H1 (cell line): Measurements from ENCODE around the gene GRM7. TPM values are rescaled to one million over a fixed set of nuclear protein-coding genes. Genes with fewer than 3 reads are reported as not detected.

Source experiments
- CTCF ChIA-PET: fragments of 300-600 bp; sonication (Branson Sonifier 250); formaldehyde crosslinking; loops from one replicate; lab custom pipeline; 2021; ENCODE audit not compliant: partially characterized antibody; lab: Charles Lee
- POLR2A ChIA-PET: fragments of 300-600 bp; sonication (Branson Sonifier 250); formaldehyde crosslinking; loops from one replicate; lab custom pipeline; 2021; ENCODE audit warnings: inconsistent platforms; ENCODE audit not compliant: partially characterized antibody; lab: Charles Lee
- DNase-seq, 2 experiments: peaks; one replicate each; pipeline versions ENCODE4 v3.0.0 to v3.0.0-alpha.2; 2010 to 2022; ENCODE audit warnings: low spot score in 2 of 2, low read depth in 1 of 2, mixed read lengths in 1 of 2
- FAIRE-seq: peaks from 2 replicates; lab custom pipeline; 2011; peaks lifted over from hg19 to GRCh38; lab: Jason Lieb, UNC
- H2AFZ ChIP-seq: 2 replicates; pipeline ENCODE4 v1.8.1; 2012; ENCODE audit warnings: low read length, inconsistent platforms
- H2AK5ac ChIP-seq: 2 replicates; pipeline ENCODE4 v1.6.1; 2013; ENCODE audit warnings: low read depth, low read length
- H2BK120ac ChIP-seq: replicated peaks from 2 replicates; pipeline ENCODE3; 2013; ENCODE audit warnings: low read depth, low read length, inconsistent platforms
- H2BK12ac ChIP-seq: 2 replicates; pipeline ENCODE4 v1.6.1; 2013; ENCODE audit warnings: low read depth, low read length
- H2BK15ac ChIP-seq: 2 replicates; pipeline ENCODE4 v1.6.1; 2013; ENCODE audit warnings: low read length
- H2BK20ac ChIP-seq: 2 replicates; pipeline ENCODE4 v1.6.1; 2013; ENCODE audit warnings: low read length
- H2BK5ac ChIP-seq: 2 replicates; pipeline ENCODE4 v1.6.1; 2013; ENCODE audit warnings: low read depth, low read length
- H3K14ac ChIP-seq: 2 replicates; pipeline ENCODE4 v1.6.1; 2013; ENCODE audit warnings: inconsistent platforms; ENCODE audit not compliant: insufficient read length
- H3K18ac ChIP-seq: 2 replicates; pipeline ENCODE4 v1.6.1; 2013; ENCODE audit warnings: low read length; ENCODE audit errors: extremely low read depth
- H3K23ac ChIP-seq: 2 replicates; pipeline ENCODE4 v1.6.1; 2013; ENCODE audit warnings: inconsistent platforms; ENCODE audit not compliant: insufficient read length
- H3K23me2 ChIP-seq: 2 replicates; pipeline ENCODE4 v1.6.1; 2013; ENCODE audit warnings: low read depth, low read length
- H3K27ac ChIP-seq: 2 replicates; pipeline ENCODE4 v1.6.1; 2011; ENCODE audit warnings: low read depth, low read length, inconsistent platforms
- H3K27me3 ChIP-seq, 4 experiments: replicated peaks in 1 of 4; 1 replicate in 1 of 4; 2 replicates in 3 of 4; pipeline versions ENCODE4 v1.6.1 to v1.8.1; 2011 to 2013; ENCODE audit warnings: low read length in 3 of 4, mild to moderate bottlenecking in 3 of 4, inconsistent platforms in 2 of 4, mixed read lengths in 2 of 4, moderate library complexity in 1 of 4; ENCODE audit not compliant: control insufficient read depth in 3 of 4, insufficient read depth in 3 of 4; ENCODE audit errors: extremely low read depth in 1 of 4
- H3K36me3 ChIP-seq, 4 experiments: 2 replicates each; pipeline versions ENCODE4 v1.6.1 to v1.8.1; 2011 to 2013; ENCODE audit warnings: mild to moderate bottlenecking in 4 of 4, low read length in 3 of 4, moderate library complexity in 2 of 4, control low read depth in 1 of 4, inconsistent platforms in 1 of 4; ENCODE audit not compliant: insufficient read depth in 4 of 4, control insufficient read depth in 2 of 4
- H3K4ac ChIP-seq: replicated peaks from 2 replicates; pipeline ENCODE3; 2013; ENCODE audit warnings: low read length, low read depth, mixed read lengths, inconsistent platforms; ENCODE audit not compliant: insufficient read length
- H3K4me1 ChIP-seq, 4 experiments: replicated peaks in 1 of 4; 1 replicate in 1 of 4; 2 replicates in 3 of 4; pipeline versions ENCODE4 v1.6.1 to v1.8.1; 2011 to 2013; ENCODE audit warnings: low read length in 3 of 4, inconsistent platforms in 2 of 4, mixed read lengths in 1 of 4; ENCODE audit not compliant: insufficient read depth in 4 of 4, control insufficient read depth in 3 of 4
- H3K4me2 ChIP-seq, 2 experiments: 2 replicates each; pipeline versions ENCODE4 v1.6.1 to v1.8.1; 2011 to 2013; ENCODE audit warnings: low read depth in 2 of 2, low read length in 2 of 2, control low read depth in 1 of 2, inconsistent platforms in 1 of 2, mild to moderate bottlenecking in 1 of 2; ENCODE audit not compliant: insufficient read depth in 1 of 2
- H3K4me3 ChIP-seq, 4 experiments: fragments of 200-600, 300-600 bp in 1 of 4; sonication (generic), shearing (Covaris generic), sonication (Bioruptor Twin) in 1 of 4; 2 replicates each; pipeline versions ENCODE4 v1.5.1 to v1.8.1; 2011 to 2016; ENCODE audit warnings: low read length in 4 of 4, low read depth in 3 of 4, control low read depth in 2 of 4, inconsistent platforms in 2 of 4, mild to moderate bottlenecking in 2 of 4, mixed read lengths in 1 of 4, moderate library complexity in 1 of 4; ENCODE audit not compliant: insufficient read depth in 2 of 4; ENCODE audit errors: extremely low read depth in 1 of 4
- H3K56ac ChIP-seq: replicated peaks from 2 replicates; pipeline ENCODE3; 2013; ENCODE audit warnings: low read depth, mild to moderate bottlenecking, mixed read lengths, low read length, inconsistent platforms; ENCODE audit not compliant: insufficient read length
- H3K79me1 ChIP-seq: 2 replicates; pipeline ENCODE4 v1.6.1; 2013; ENCODE audit warnings: low read depth, low read length, control low read depth
- H3K79me2 ChIP-seq, 2 experiments: 2 replicates each; pipeline versions ENCODE4 v1.6.1 to v1.8.1; 2012 to 2013; ENCODE audit warnings: low read length in 2 of 2, mild to moderate bottlenecking in 2 of 2, inconsistent platforms in 1 of 2; ENCODE audit not compliant: insufficient read depth in 2 of 2, control insufficient read depth in 1 of 2
- H3K9ac ChIP-seq, 4 experiments: replicated peaks in 1 of 4; 1 replicate in 1 of 4; 2 replicates in 3 of 4; pipeline versions ENCODE4 v1.6.1 to v1.8.1; 2011 to 2013; ENCODE audit warnings: low read depth in 3 of 4, low read length in 3 of 4, control low read depth in 2 of 4, mild to moderate bottlenecking in 2 of 4, moderate library complexity in 2 of 4, inconsistent platforms in 1 of 4; ENCODE audit errors: extremely low read depth in 1 of 4
- H3K9me3 ChIP-seq, 2 experiments: 2 replicates each; pipeline versions ENCODE4 v1.6.1 to v1.8.1; 2012 to 2013; ENCODE audit warnings: mild to moderate bottlenecking in 2 of 2, moderate library complexity in 2 of 2, control low read depth in 1 of 2, inconsistent platforms in 1 of 2, low read depth in 1 of 2, low read length in 1 of 2, mixed read lengths in 1 of 2; ENCODE audit not compliant: insufficient read depth in 2 of 2
- H4K20me1 ChIP-seq, 2 experiments: replicated peaks in 1 of 2; 2 replicates each; pipeline versions ENCODE3 to v1.8.1; 2011 to 2013; ENCODE audit warnings: inconsistent platforms in 2 of 2, low read length in 2 of 2, mild to moderate bottlenecking in 1 of 2; ENCODE audit not compliant: insufficient read depth in 2 of 2, control insufficient read depth in 1 of 2
- H4K5ac ChIP-seq: 2 replicates; pipeline ENCODE4 v1.6.1; 2013; ENCODE audit warnings: low read length, low read depth, mixed read lengths, inconsistent platforms; ENCODE audit not compliant: insufficient read length
- H4K8ac ChIP-seq: 2 replicates; pipeline ENCODE4 v1.8.0; 2013; ENCODE audit warnings: mild to moderate bottlenecking, moderate library complexity, low read length, inconsistent platforms; ENCODE audit not compliant: insufficient read depth; ENCODE audit errors: extremely low read depth
- H4K91ac ChIP-seq: replicated peaks from 2 replicates; pipeline ENCODE3; 2013; ENCODE audit warnings: low read length, mixed read lengths, inconsistent platforms; ENCODE audit not compliant: insufficient read length
- CBX5 ChIP-seq: fragments of 300-800, 300-1000 bp; sonication (generic); IDR thresholded peaks from 2 replicates; pipeline ENCODE4 v1.7.1; 2016; ENCODE audit warnings: antibody characterized with exemption, low read length, low read depth
- HDAC6 ChIP-seq: IDR thresholded peaks from one replicate; pipeline ENCODE4 v1.7.1; 2012; ENCODE audit warnings: low read depth, mild to moderate bottlenecking, inconsistent platforms, low read length, moderate library complexity
- JUN ChIP-seq: IDR thresholded peaks from 2 replicates; pipeline ENCODE4 v1.6.1; 2011; ENCODE audit warnings: low read depth, mild to moderate bottlenecking, improper control_type of control experiment, low read length
- KDM4A ChIP-seq: IDR thresholded peaks from one replicate; pipeline ENCODE4 v1.7.1; 2012; ENCODE audit warnings: low read depth, mild to moderate bottlenecking, moderate library complexity, low read length, inconsistent platforms; ENCODE audit not compliant: severe bottlenecking
- POLR2AphosphoS5 ChIP-seq: IDR thresholded peaks from 2 replicates; pipeline ENCODE4 v1.6.1; 2011; ENCODE audit warnings: low read depth, low read length
- POU5F1 ChIP-seq: IDR thresholded peaks from 2 replicates; pipeline ENCODE4 v1.6.1; 2011; ENCODE audit warnings: low read depth, mild to moderate bottlenecking, low read length, moderate library complexity
- RBBP5 ChIP-seq: IDR thresholded peaks from 2 replicates; pipeline ENCODE4 v1.7.1; 2012; ENCODE audit warnings: low read depth, mild to moderate bottlenecking, inconsistent platforms, low read length, moderate library complexity, borderline replicate concordance
- RFX5 ChIP-seq: IDR thresholded peaks from 2 replicates; pipeline ENCODE4 v1.6.1; 2011; ENCODE audit warnings: low read depth, low read length, improper control_type of control experiment, borderline replicate concordance
- SAP30 ChIP-seq: fragments of 300-600 bp; sonication (generic); IDR thresholded peaks from 2 replicates; pipeline ENCODE4 v1.7.1; 2012; ENCODE audit warnings: low read length, moderate library complexity, mild to moderate bottlenecking, inconsistent platforms; ENCODE audit not compliant: insufficient read depth, insufficient replicate concordance
- SP1 ChIP-seq: IDR thresholded peaks from 2 replicates; pipeline ENCODE4 v1.6.1; 2011; ENCODE audit warnings: low read depth, low read length
- SRF ChIP-seq: IDR thresholded peaks from 2 replicates; pipeline ENCODE4 v1.6.1; 2011; ENCODE audit warnings: mild to moderate bottlenecking, low read depth, low read length, moderate library complexity
- TEAD4 ChIP-seq: IDR thresholded peaks from 2 replicates; pipeline ENCODE4 v1.6.1; 2012; ENCODE audit warnings: low read depth, low read length, inconsistent platforms, mixed read lengths
- WGBS, 2 experiments: shearing (Covaris generic) in 1 of 2; methylation state at CpG; one replicate each; pipeline versions ENCODE4 v1.1.6 to v1.1.7; 2013 to 2015; ENCODE audit warnings: low lambda C conversion rate in 2 of 2, mixed read lengths in 2 of 2, inconsistent platforms in 1 of 2, low coverage in 1 of 2, missing lambda C conversion rate in 1 of 2; ENCODE audit not compliant: insufficient replicate concordance in 2 of 2, insufficient coverage in 1 of 2, insufficient read length in 1 of 2; ENCODE audit errors: extremely low coverage in 1 of 2, missing lambda C conversion rate in 1 of 2; 5-methylcytosine and 5-hydroxymethylcytosine counted together
- polyA plus RNA-seq, 7 experiments: library from polyadenylated mRNA; depleted of rRNA in 3 of 7; stranded (reverse) in 5 of 7; unstranded in 2 of 7; fragments of >200 nt in 5 of 7; fragments of 200-250 nt in 2 of 7; gene quantifications; 1 replicate in 5 of 7; 2 replicates in 1 of 7; 4 replicates in 1 of 7; pipeline versions ENCODE4 v1.2.1 to v1.2.3, GENCODE V29; 2011 to 2013; ENCODE audit warnings: missing spikeins in 2 of 7, mixed read lengths in 2 of 7
- total RNA-seq: library from RNA; stranded (reverse); fragmentation: NEBNext Ultra II Directional; extraction: Animal tissue kit (Norgen Biotek cat#: 25700); gene quantifications from 2 replicates; pipeline ENCODE4 v1.2.1, GENCODE V29; 2021
- TF ChIP-seq, protein P1 (sequence below): IDR thresholded peaks from 2 replicates; pipeline ENCODE4 v1.6.1; 2012; ENCODE audit warnings: inconsistent platforms
- TF ChIP-seq, protein P2 (sequence below): IDR thresholded peaks from 2 replicates; pipeline ENCODE4 v1.6.1; 2011; ENCODE audit warnings: low read length, improper control_type of control experiment

GRM7 gene
- total and polyA plus RNA-seq, 2 of the 8 experiments (the other 6 are each of a cell fraction or from before 2014, with no cell fraction given), result 0.17 to 0.24 TPM

DNA sequence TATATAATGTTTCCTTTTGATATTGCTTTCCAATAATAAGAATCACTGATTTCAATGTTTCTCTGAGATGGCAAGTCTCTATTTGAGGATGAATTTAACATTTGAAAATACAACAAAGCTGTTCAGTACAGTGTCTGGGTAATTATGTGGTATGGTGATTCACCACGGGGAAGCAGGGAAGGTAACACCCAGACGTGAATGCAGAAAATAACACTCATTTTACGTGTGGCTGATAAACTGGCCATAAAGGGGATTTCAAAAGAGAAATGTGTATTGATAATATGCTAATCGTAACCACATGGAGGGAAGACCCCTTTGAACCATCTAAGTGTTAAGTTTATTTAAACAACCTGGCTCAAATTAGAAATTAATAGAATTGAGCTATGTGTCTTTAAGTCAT lies 344.6 kb downstream of the GRM7 start:
- no peaks in the 10 kb centered on the region for H3K9me3 ChIP-seq
- no peaks in the 10 kb centered on the region for H3K79me2 ChIP-seq
- H3K4ac ChIP-seq, result no peak overlapping the region
- H3K9ac ChIP-seq, result no peak overlapping the region
- 84% methylated on average over 4 of the region's 4 CpGs; no CpG with 5 or more reads in 1 of the 2 experiments for WGBS, 2 experiments
- no peaks in the 10 kb centered on the region for H3K23me2 ChIP-seq
- H2BK5ac ChIP-seq, result no peak overlapping the region
- H2BK15ac ChIP-seq, result no peak overlapping the region
- no peak overlapping the region for H3K4me3 ChIP-seq
- H2BK120ac ChIP-seq, result no peak overlapping the region
- H3K14ac ChIP-seq, result no peak overlapping the region
- no peak overlapping the region for H2AK5ac ChIP-seq
- H4K5ac ChIP-seq, result no peak overlapping the region
- no peak overlapping the region for H3K27ac ChIP-seq
- CTCF ChIA-PET, result no interaction called here
- no peak overlapping the region for H2BK12ac ChIP-seq
- no peak overlapping the region for H3K23ac ChIP-seq
- H4K20me1 ChIP-seq, result no peaks in the 10 kb centered on the region
- H3K4me2 ChIP-seq, result no peak overlapping the region
- no peaks in the 10 kb centered on the region for H3K27me3 ChIP-seq
- POLR2A ChIA-PET, result no interaction called here
- no peak for FAIRE-seq
- H3K36me3 ChIP-seq, result no peaks in the 10 kb centered on the region
- no peak overlapping the region for H3K56ac ChIP-seq
- no peaks in the 10 kb centered on the region; a peak in 1 of 7 replicates for H3K4me1 ChIP-seq
- H4K91ac ChIP-seq, result no peak overlapping the region
- no peak overlapping the region for H3K18ac ChIP-seq
- H2BK20ac ChIP-seq, result no peak overlapping the region
- H3K79me1 ChIP-seq, result no peaks in the 10 kb centered on the region
- DNase-seq, result no peak
- H2AFZ ChIP-seq, result no peak overlapping the region
- no peak overlapping the region for H4K8ac ChIP-seq
- TF ChIP-seq, protein P1, sequence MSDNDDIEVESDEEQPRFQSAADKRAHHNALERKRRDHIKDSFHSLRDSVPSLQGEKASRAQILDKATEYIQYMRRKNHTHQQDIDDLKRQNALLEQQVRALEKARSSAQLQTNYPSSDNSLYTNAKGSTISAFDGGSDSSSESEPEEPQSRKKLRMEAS, result no peak
- no peak for TF ChIP-seq HDAC6
- no peak for TF ChIP-seq TEAD4
- TF ChIP-seq KDM4A, result no peak
- TF ChIP-seq CBX5, result no peak
- no peak for TF ChIP-seq POLR2AphosphoS5
- no peak for TF ChIP-seq SRF
- TF ChIP-seq POU5F1, result no peak
- no peak for TF ChIP-seq JUN
- TF ChIP-seq SP1, result no peak
- no peak for TF ChIP-seq RBBP5
- TF ChIP-seq RFX5, result no peak
- no peak for TF ChIP-seq SAP30
- TF ChIP-seq, protein P2, sequence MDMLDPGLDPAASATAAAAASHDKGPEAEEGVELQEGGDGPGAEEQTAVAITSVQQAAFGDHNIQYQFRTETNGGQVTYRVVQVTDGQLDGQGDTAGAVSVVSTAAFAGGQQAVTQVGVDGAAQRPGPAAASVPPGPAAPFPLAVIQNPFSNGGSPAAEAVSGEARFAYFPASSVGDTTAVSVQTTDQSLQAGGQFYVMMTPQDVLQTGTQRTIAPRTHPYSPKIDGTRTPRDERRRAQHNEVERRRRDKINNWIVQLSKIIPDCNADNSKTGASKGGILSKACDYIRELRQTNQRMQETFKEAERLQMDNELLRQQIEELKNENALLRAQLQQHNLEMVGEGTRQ, result no peak
